Stimulated activated CD4-positive, alpha-beta T cell treated with anti-CD3 and anti-CD28 coated beads, Interleukin-12 subunit alpha, Interleukin-12 subunit beta, amount 100 ng/mL, for 24 hours (primary cell): Measurements from ENCODE around the gene NUDT4B.
"Not testable (repeated sequence)": the region's sequence is repeated elsewhere in the genome, so short reads cannot be mapped to it uniquely, and the experiment has no call there.

ENCODE experiments used
- DNase-seq, 2 experiments: peaks; one replicate each; pipeline ENCODE4 v3.0.0-alpha.2; 2020; ENCODE audit warnings: low read depth in 2 of 2

Gene NUDT4B

DNA sequence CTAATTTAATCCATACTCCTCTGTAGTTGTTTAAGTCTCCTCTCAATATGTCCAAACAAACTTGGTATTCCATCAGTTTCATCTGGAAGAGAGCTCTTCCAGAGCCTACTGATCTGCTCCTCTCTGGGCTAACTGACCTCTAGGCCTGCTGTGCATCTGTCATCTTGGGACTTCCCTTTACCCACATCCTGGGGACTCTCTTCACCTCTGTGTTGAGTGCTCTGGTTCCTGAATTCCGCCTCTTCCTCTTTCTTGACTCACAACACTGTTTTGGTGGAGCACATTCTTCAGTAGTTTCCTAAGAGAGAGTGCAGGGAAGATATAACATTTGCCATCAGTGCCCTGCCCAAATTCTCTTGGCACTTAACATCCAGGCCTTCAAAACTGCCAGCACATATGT lies 13.0 kb upstream of the NUDT4B start:
- not testable (repeated sequence) for DNase-seq

- not testable (repeated sequence) for DNase-seq
Measured at GRCh38 chr1:148738667-148739066, 9.9 kb upstream of the NUDT4B start.

GRCh38 chr1:148743200-148743599 lies 5.4 kb upstream of the NUDT4B start:
- not testable (repeated sequence) for DNase-seq

- DNase-seq = not testable (repeated sequence)
Measured at GRCh38 chr1:148743726-148744720, 4.6 kb upstream of the NUDT4B start.

- DNase-seq = not testable (repeated sequence)
Measured at GRCh38 chr1:148749335-148749681, 734 bp downstream of the NUDT4B start.

DNA sequence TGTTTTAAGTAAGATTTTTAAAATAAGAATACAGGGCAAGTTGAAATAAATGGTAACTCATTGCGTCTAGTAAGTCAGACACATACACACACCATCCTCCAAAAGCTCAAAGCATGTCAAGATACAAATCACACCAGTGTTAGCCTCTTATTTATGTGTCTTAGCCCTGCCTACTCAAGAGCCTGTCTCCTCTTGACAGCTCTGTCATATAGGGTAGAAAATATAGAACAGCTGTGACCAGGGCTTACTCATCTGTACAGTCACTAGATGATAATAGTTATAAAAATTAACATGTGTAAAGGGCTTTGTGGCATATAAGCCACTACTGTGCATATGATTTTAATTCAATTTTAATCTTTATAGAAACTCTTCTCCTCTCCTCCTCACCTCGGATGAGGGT lies 7.7 kb downstream of the NUDT4B start:
- not testable (repeated sequence) for DNase-seq

DNA sequence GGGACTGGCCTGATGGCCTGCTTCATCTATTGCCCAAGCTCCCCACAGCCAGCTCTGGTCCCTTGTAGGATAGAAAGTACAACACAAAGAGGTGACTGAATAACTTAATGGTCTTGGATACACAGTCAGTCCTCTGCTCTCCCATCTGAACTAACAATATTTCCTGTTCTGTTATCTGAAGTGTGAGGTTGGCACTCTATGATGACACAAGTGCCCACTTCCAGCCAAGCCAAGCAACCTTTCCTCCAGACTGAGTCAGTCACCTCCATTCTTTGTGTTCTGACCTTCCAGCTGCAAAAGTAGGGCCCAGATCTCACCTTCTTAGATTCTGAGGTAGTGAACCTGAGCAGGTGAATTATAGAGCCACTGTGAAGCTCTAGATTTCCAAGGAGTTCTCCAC lies 8.9 kb downstream of the NUDT4B start:
- not testable (repeated sequence) for DNase-seq

DNA sequence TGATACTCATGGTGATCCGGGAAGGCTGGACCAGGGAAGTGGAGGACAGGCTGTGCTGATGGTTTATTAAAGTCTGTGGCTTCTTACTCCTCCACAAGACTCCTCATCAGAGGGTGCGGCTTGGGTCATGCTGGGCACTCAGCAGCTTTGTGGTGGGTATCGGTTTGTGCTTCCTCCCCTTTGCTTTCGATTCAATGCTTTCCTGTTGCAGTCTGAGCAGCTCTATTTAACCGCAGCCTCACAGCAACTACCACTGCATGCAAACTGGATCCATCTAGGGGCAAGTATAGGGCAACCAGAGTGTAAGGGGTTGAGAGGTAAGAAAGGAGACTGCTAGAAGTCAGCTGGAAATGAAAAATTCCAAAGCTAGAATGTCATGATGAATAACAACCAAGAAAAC lies 9.8 kb downstream of the NUDT4B start:
- not testable (repeated sequence) for DNase-seq

DNA sequence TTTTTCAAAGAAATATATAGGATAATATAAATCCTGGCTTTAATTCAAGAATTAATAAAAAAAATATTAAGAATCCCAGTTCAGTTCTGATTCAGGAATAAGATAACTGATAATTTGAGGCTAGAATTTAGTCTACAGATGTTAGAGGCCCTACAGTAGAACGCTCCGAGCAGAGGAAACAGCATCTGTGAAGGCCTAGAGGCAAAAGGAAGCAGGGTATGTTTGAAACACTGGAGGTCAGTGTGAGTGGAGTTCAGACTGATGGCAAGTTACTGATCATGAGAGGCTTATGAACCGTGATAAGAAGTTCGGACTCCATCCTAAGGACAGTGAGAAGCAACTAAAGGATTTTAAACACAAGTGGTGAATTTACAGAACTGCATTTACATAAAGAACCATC lies 10.4 kb downstream of the NUDT4B start:
- not testable (repeated sequence) for DNase-seq

GRCh38 chr1:148759749-148760148 lies 11.2 kb downstream of the NUDT4B start:
- not testable (repeated sequence) for DNase-seq

DNA sequence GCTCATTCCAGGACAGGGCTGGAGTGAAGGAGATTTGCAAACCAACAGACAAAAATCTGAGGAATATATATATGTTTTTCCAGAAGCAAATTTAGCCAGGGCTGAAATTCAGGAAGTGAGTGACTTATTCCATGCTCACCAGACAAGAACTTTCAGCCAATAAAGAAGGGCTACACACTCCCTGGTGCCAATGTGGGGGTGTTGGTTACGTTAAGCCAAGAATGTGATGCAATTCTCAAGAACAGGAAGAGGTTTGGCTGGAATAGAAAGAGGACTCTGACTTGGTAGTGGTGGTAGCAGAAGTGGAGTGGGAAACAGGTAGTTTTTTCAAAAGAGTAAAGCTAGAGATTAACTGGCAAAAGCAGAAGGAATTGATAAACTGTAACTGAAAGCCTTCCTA lies 11.6 kb downstream of the NUDT4B start:
- not testable (repeated sequence) for DNase-seq

DNA sequence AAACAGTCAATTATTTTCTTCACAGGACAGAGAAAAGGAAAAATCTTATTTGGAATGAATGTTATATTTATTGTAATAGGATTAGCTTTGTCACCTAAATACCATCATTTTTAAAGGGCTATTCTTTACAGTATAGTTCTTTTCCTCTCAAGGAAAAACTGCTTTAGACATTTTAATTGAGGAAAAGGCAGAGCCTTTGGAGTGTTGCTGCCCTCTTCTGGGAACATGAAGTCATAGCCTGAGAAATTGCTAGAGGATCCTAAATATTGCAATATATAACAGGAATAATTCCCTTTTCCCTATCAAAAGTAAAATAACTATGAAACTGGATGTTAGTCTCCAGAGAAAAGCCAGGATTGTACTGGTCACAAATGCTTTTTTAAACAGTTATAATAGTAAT lies 12.8 kb downstream of the NUDT4B start:
- not testable (repeated sequence) for DNase-seq

DNA sequence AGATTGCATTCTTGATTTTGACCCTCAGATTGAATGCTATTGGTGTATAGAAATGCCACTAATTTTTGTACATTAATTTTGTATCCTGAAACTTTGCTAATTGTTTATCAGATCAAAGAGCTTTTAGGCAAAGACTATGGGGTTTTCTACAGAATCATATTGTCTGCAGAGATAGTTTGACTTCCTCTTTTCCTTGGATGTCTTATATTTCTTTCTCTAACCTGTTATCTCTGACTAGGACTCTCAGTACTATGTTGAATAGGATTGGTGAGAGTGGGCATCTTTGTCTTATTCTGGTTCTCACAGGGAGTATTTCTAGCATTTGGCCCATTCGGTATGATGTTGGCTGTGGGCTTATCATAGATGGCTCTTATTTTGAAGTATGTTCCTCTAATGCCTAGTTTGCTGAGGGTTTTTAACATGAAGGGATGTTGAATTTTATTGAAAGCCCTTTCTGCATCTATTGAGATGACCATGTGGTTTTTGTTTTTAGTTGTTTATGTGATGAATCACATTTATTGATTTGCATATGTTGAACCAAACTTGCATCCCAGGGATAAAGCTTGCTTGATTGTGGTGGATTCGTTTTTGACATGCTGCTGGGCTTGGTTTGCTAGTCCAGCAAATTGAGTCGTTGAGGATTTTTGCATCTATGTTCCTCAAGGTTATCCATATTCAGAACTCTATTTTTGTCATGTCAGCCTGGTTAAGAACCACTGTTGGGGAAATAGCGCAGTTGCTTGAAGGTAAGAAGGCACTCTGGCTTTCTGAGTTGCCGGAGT lies 16.9 kb downstream of the NUDT4B start:
- not testable (repeated sequence) for DNase-seq

DNA sequence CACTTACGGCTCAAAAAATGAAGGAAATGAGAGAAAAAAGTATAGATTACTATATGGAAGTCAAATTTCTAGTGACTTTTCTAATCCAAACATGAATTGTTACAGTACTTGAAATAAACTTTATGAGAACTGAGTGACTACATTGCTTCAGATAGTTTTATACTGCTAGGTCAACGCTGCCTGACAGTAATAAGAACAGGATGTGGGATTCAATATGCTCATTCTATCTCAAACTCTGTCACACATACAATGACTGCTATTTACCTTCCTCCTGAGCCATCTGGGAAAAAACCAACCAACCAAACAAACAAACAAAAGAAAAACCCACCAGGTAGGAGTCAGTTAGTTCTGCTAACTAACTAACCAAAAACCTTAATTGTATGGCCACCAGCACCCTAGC lies 20.0 kb downstream of the NUDT4B start:
- not testable (repeated sequence) for DNase-seq

GRCh38 chr1:148769495-148769894 lies 20.9 kb downstream of the NUDT4B start:
- not testable (repeated sequence) for DNase-seq

GRCh38 chr1:148773690-148774089 lies 25.1 kb downstream of the NUDT4B start:
- DNase-seq = not testable (repeated sequence)

GRCh38 chr1:148774102-148774501 lies 25.5 kb downstream of the NUDT4B start:
- DNase-seq = not testable (repeated sequence)

DNA sequence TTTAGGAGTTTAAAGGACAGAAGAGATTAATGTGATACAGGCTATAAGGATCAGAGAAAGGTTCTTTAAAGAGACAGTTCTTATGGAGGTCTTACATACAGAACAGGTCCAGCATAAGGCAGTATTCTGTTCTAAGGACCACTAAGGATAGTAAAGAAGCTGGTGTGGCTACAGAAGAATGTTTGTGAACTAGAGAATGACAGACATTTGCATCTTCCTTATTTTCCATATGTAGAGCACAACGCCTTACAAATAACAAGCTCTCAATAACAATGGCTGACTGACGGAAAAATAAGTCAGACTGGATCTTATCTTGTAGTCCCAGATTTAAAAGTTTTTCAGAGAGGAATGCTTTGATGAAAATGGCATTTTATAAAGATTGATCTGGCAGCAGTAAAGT lies 26.7 kb downstream of the NUDT4B start:
- DNase-seq = not testable (repeated sequence)

DNA sequence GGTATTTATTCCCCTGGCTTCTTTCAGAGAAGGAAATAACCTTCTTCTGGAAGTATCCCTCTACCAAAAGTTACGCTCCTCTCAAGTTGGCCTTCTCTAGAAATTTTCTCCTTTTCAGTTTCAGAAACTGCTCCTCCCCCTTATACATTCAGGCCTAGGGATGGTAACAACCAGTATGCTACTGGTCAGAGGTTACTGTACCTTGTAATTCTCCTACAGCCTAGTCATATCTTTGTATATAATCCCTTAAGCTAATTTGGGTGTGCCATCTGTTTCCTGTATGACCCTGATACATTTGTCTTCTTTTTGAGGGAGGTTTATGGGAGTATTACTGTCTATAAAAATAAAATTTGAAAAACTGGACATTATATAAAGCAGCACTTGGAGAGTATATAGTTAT lies 29.1 kb downstream of the NUDT4B start:
- DNase-seq = not testable (repeated sequence)

DNA sequence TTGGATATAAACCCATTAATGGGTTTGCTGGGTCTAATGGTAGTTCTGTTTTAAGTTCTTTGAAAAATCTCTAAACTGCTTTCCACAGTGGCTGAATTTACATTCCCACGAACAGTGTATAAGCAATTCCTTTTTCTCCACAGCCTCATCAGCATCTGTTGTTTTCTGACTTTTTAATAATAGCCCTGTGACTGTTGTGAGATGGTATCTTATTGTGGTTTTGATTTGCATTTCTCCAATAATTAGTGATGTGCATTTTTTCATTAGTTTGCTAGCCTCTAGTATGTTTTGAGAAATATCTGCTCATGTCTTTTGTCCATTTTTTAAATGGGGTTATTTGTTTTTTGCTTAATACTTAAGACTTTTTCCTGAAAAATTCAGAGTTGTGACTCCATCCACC lies 31.8 kb downstream of the NUDT4B start:
- not testable (repeated sequence) for DNase-seq

GRCh38 chr1:148791543-148792099 lies 43.0 kb downstream of the NUDT4B start:
- not testable (repeated sequence) for DNase-seq

DNA sequence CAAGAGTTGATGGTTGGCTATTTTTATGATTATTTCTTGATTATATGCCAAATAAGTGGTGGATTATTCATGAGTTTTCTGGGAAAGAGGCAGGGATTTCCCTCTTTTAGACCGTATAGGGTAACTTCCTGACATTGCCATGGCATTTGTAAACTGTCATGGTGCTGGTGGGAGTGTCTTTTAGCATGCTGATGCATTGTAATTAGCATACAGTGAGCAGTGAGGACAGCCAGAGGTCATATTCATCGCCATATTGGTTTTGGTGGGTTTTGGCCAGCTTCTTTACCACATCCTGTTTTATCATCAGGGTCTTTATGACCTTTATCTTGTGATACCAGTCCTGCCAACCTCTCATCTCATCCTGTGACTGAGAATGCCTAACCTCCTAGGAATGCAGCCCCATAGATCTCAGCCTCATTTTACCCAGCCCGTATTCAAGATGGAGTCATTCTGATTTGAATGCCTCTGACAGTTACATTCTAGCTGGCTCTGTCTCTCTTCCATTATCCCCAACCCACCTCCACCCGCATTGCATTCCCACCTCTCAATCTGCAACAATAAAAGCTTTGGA lies 45.3 kb downstream of the NUDT4B start:
- not testable (repeated sequence) for DNase-seq
